SK-N-MC (cell line): ENCODE data around the gene CEP72.

Experiments used
- EZH2 ChIP-seq: fragments of 200-600 bp; sonication (generic); IDR thresholded peaks from one replicate; pipeline ENCODE4 v1.6.1; 2017; ENCODE audit warnings: antibody characterized with exemption
- POLR2AphosphoS5 ChIP-seq: IDR thresholded peaks from 2 replicates; pipeline ENCODE4 v1.6.1; 2012; ENCODE audit warnings: mild to moderate bottlenecking, low read depth, low read length, borderline replicate concordance

- TF ChIP-seq EZH2 (no peak), POLR2AphosphoS5 (no peak)
Observed at GRCh38 chr5:639584-640213, 27.6 kb downstream of the CEP72 start.
